DOHH2 (cell line): ENCODE measurements around the gene RRM2.

Source experiments
- H3F3A ChIP-seq: fragments of 200-600 bp; sonication (generic), shearing (Covaris generic); 2 replicates; pipeline ENCODE4 v1.6.0; 2016; ENCODE audit warnings: antibody characterized with exemption, mild to moderate bottlenecking; ENCODE audit not compliant: control insufficient read depth, insufficient read depth
- H3K27ac ChIP-seq: fragments of 200-600 bp; sonication (generic); 2 replicates; pipeline ENCODE4 v1.5.1; 2014; ENCODE audit warnings: low read depth, mild to moderate bottlenecking, low read length, moderate library complexity
- H3K27me3 ChIP-seq: fragments of 200-600 bp; sonication (generic); 2 replicates; pipeline ENCODE4 v1.6.1; 2014; ENCODE audit warnings: mild to moderate bottlenecking, low read length, mixed read lengths; ENCODE audit not compliant: control insufficient read depth
- H3K36me3 ChIP-seq: fragments of 200-600 bp; sonication (generic); 2 replicates; pipeline ENCODE4 v1.6.1; 2014; ENCODE audit warnings: mild to moderate bottlenecking, low read length, moderate library complexity, mixed read lengths; ENCODE audit not compliant: control insufficient read depth
- H3K4me1 ChIP-seq: fragments of 200-600 bp; sonication (generic); 2 replicates; pipeline ENCODE4 v1.6.1; 2014; ENCODE audit warnings: mild to moderate bottlenecking, low read length, mixed read lengths; ENCODE audit not compliant: control insufficient read depth
- H3K4me2 ChIP-seq: fragments of 200-600 bp; sonication (generic); 2 replicates; pipeline ENCODE4 v1.6.0; 2014; ENCODE audit warnings: mild to moderate bottlenecking, low read length, moderate library complexity
- H3K4me3 ChIP-seq: fragments of 200-600 bp; sonication (generic); 2 replicates; pipeline ENCODE4 v1.5.1; 2014; ENCODE audit warnings: mild to moderate bottlenecking, low read length, mixed read lengths
- H3K79me2 ChIP-seq: fragments of 200-600 bp; sonication (generic); 2 replicates; pipeline ENCODE4 v1.6.1; 2014; ENCODE audit warnings: mild to moderate bottlenecking, low read length, mixed read lengths; ENCODE audit not compliant: control insufficient read depth
- H3K9me2 ChIP-seq: fragments of 200-600 bp; sonication (generic); replicated peaks from 2 replicates; pipeline ENCODE4 v1.6.1; 2014; ENCODE audit warnings: mild to moderate bottlenecking, low read length, mixed read lengths; ENCODE audit not compliant: control insufficient read depth
- H3K9me3 ChIP-seq: fragments of 200-600 bp; sonication (generic); 2 replicates; pipeline ENCODE4 v1.6.1; 2014; ENCODE audit warnings: antibody characterized with exemption, low read length, mixed read lengths; ENCODE audit not compliant: control insufficient read depth, insufficient read depth
- H4K20me1 ChIP-seq: fragments of 200-600 bp; sonication (generic); 2 replicates; pipeline ENCODE4 v1.6.0; 2014; ENCODE audit warnings: low read depth, mild to moderate bottlenecking, antibody characterized with exemption, low read length, moderate library complexity; ENCODE audit not compliant: control insufficient read depth, insufficient read depth
- CTCF ChIP-seq: fragments of 200-600 bp; sonication (generic); IDR thresholded peaks from one replicate; pipeline ENCODE4 v1.5.1; 2014; ENCODE audit warnings: antibody characterized with exemption, mild to moderate bottlenecking, low read depth, low read length; ENCODE audit not compliant: poor library complexity, severe bottlenecking
- EZH2phosphoT487 ChIP-seq: fragments of 200-600 bp; sonication (generic); IDR thresholded peaks from 2 replicates; pipeline ENCODE4 v1.6.1; 2017; ENCODE audit warnings: borderline replicate concordance, mild to moderate bottlenecking, antibody characterized with exemption, low read length, moderate library complexity, mixed read lengths

Gene RRM2

GRCh38 chr2:10128420-10128819 is 5.9 kb downstream of the RRM2 start:
- no peak for TF ChIP-seq EZH2phosphoT487
- TF ChIP-seq CTCF, result no peak
- H3K4me2 ChIP-seq, result peak overlapping the region; percentile 81
- no peaks in the 10 kb centered on the region for H3K27me3 ChIP-seq
- H3K27ac ChIP-seq, result no peak overlapping the region
- peaks cover 43% of the 10 kb centered on the region for H4K20me1 ChIP-seq
- peaks cover 100% of the 10 kb centered on the region for H3K36me3 ChIP-seq
- H3K79me2 ChIP-seq, result peaks cover 61% of the 10 kb centered on the region
- H3K9me2 ChIP-seq, result no peaks in the 10 kb centered on the region
- no peaks in the 10 kb centered on the region for H3K9me3 ChIP-seq
- peaks cover 79% of the 10 kb centered on the region for H3F3A ChIP-seq
- H3K4me1 ChIP-seq, result peaks cover 51% of the 10 kb centered on the region
- peak overlapping the region; percentile 23; the same call in 1 of the 2 replicates for H3K4me3 ChIP-seq

GRCh38 chr2:10129490-10129889 is 7.0 kb downstream of the RRM2 start:
- Histone ChIP-seq H3F3A (peaks cover 81% of the 10 kb centered on the region), H3K9me2 (no peaks in the 10 kb centered on the region), H3K4me2 (peak overlapping the region; percentile 81), H3K27ac (no peak overlapping the region), H3K4me3 (no peak overlapping the region), H3K79me2 (peaks cover 50% of the 10 kb centered on the region), H3K27me3 (no peaks in the 10 kb centered on the region), H3K4me1 (peaks cover 51% of the 10 kb centered on the region), H4K20me1 (peaks cover 36% of the 10 kb centered on the region), H3K36me3 (peaks cover 94% of the 10 kb centered on the region), H3K9me3 (no peaks in the 10 kb centered on the region)
- TF ChIP-seq EZH2phosphoT487, result no peak
- TF ChIP-seq CTCF, result no peak

DNA sequence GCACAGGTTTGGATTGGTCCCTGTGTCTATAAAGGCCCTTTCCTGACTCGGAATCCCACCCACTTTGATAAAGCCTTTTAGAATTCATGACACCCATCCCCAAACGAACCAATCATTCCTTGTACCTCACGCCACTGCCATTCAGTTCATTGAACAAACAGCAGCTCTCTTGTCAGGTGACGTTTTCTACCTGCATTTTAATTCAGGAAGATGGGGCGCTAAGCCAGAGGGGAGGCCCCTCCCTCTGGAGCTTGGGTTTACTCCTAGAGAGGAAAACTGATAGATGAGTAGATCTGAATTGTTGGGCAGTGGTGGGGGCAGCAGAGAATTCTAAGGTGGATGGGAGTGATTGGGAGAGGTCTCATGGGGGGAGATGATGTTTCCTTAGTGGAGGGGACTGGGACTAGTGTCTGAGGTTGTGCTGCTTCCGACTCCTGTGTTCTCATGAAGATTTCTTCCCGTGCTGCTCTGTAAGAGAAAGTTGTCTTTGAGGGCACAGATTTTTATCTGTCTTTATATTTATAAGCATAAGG is 9.6 kb downstream of the RRM2 start:
- H3K4me1 ChIP-seq, result peaks cover 25% of the 10 kb centered on the region
- no peak overlapping the region for H3K4me2 ChIP-seq
- H3K79me2 ChIP-seq, result peaks cover 24% of the 10 kb centered on the region
- TF ChIP-seq CTCF, result no peak
- TF ChIP-seq EZH2phosphoT487, result no peak
- H4K20me1 ChIP-seq, result peaks cover 19% of the 10 kb centered on the region; the same call in 1 of the 2 replicates
- H3K27me3 ChIP-seq, result no peaks in the 10 kb centered on the region
- H3K9me2 ChIP-seq, result no peaks in the 10 kb centered on the region
- no peak overlapping the region for H3K27ac ChIP-seq
- H3F3A ChIP-seq, result peaks cover 76% of the 10 kb centered on the region
- no peaks in the 10 kb centered on the region for H3K9me3 ChIP-seq
- H3K4me3 ChIP-seq, result no peak overlapping the region
- peaks cover 68% of the 10 kb centered on the region for H3K36me3 ChIP-seq
